HG03460 (cell line): ENCODE results near the gene NAA50.

Experiments
- ATAC-seq: cut with Tn5 transposase; IDR thresholded peaks from one replicate; pipeline ENCODE4 v1.9.1; 2021; ENCODE audit not compliant: unreplicated experiment

Gene NAA50

GRCh38 chr3:113743006-113743630 is 2.9 kb downstream of the NAA50 start:
- no peak for ATAC-seq

- no peak for ATAC-seq
These were observed 4.4 kb downstream of the NAA50 start for GRCh38 chr3:113741620-113742019.

GRCh38 chr3:113741086-113741485 is 5.0 kb downstream of the NAA50 start:
- no peak for ATAC-seq

GRCh38 chr3:113736548-113737089 is 9.4 kb downstream of the NAA50 start:
- ATAC-seq: peak; percentile 68

GRCh38 chr3:113731694-113732093 is 14.4 kb downstream of the NAA50 start:
- ATAC-seq: no peak

- no peak for ATAC-seq
These were observed 15.5 kb downstream of the NAA50 start for GRCh38 chr3:113730550-113730949.

- no peak for ATAC-seq
These were observed 17.4 kb downstream of the NAA50 start for GRCh38 chr3:113728661-113729060.

GRCh38 chr3:113721636-113722035 is 24.4 kb downstream of the NAA50 start:
- no peak for ATAC-seq

- ATAC-seq: no peak
These were observed 26.3 kb downstream of the NAA50 start for GRCh38 chr3:113719758-113720157.

- no peak for ATAC-seq
These were observed 26.8 kb downstream of the NAA50 start for GRCh38 chr3:113719294-113719693.

- no peak for ATAC-seq
These were observed 28.2 kb downstream of the NAA50 start for GRCh38 chr3:113717818-113718217.

- no peak for ATAC-seq
These were observed 28.7 kb downstream of the NAA50 start for GRCh38 chr3:113717308-113717707.

GRCh38 chr3:113714702-113715101 is 31.3 kb downstream of the NAA50 start:
- ATAC-seq: no peak

- ATAC-seq: no peak
These were observed 33.9 kb downstream of the NAA50 start for GRCh38 chr3:113712129-113712528.

- no peak for ATAC-seq
These were observed 38.2 kb downstream of the NAA50 start for GRCh38 chr3:113707835-113708234.

- no peak for ATAC-seq
These were observed 47.1 kb downstream of the NAA50 start for GRCh38 chr3:113698956-113699355.

- ATAC-seq: no peak
These were observed 47.8 kb downstream of the NAA50 start for GRCh38 chr3:113698213-113698742.

- ATAC-seq: no peak
These were observed 48.5 kb downstream of the NAA50 start for GRCh38 chr3:113697500-113698090.

GRCh38 chr3:113696658-113697499 is 49.2 kb downstream of the NAA50 start:
- peak; percentile 93 for ATAC-seq

- ATAC-seq: peak; percentile 68
These were observed 50.0 kb downstream of the NAA50 start, which contains the start of gene USF3 for GRCh38 chr3:113695786-113696645. TSS of gene USF3 (minus strand) at chr3:113696642. CDS start at chr3:113674878, 21,764 bp downstream.

GRCh38 chr3:113695431-113695785 is 50.6 kb downstream of the NAA50 start:
- no peak for ATAC-seq
